ENCODE data around the gene PITPNC1. TPM values are rescaled to one million over a fixed set of nuclear protein-coding genes. Genes with fewer than 3 reads are reported as not detected.
"Not testable (repeated sequence)": the region's sequence is repeated elsewhere in the genome, so short reads cannot be mapped to it uniquely, and the experiment has no call there.

Gene PITPNC1
- total and polyA plus RNA-seq, 2 donors (not counting 3 experiments of a cell fraction or from before 2014, with no cell fraction given), result 2.4 to 9.6 TPM

DNA sequence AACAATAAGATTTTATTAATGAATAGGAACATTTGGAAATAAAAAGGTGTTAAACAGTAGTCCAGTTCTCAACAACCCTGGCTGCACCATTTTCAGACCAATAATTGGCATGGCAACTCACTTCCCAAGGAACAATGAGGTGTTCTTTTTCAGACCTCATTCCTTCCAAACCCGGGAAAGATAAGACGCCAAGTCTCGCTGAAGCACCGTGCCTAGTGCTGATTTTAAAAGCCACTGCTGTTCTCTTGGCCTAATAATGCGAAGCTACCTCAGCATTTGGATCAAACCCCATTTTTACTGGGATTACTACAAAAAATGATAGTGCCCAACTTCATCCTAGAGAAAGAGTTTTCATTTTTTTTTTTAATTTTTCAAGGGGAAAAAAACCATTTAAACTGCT, 265.4 kb downstream of the PITPNC1 start:
- Histone ChIP-seq H4K20me1 (replicated peaks; ENCODE audit: control insufficient read depth, extremely low read depth, insufficient read depth, low read length) (no peaks in the 10 kb centered on the region), H3K36me3 (ENCODE audit: control insufficient read depth in 2 of 2, extremely low read depth in 1 of 2, insufficient read depth in 2 of 2, low read length in 2 of 2) (no peaks in the 10 kb centered on the region), H3K4me1 (ENCODE audit: control insufficient read depth, extremely low read depth, insufficient read depth, low read length) (peaks cover 4% of the 10 kb centered on the region), H2AFZ (ENCODE audit: low read depth, low read length) (no peak overlapping the region), H3K4me2 (ENCODE audit: insufficient read depth, low read length) (no peak overlapping the region), H3K9me1 (replicated peaks; ENCODE audit: control insufficient read depth, extremely low read depth, insufficient read depth, low read length) (no peaks in the 10 kb centered on the region), H3K27me3 (ENCODE audit: control insufficient read depth in 2 of 2, insufficient read depth in 2 of 2, low read length in 2 of 2) (no peaks in the 10 kb centered on the region), H3K9ac (replicated peaks; ENCODE audit: extremely low read depth, insufficient read depth, low read length) (no peak overlapping the region), H3K79me2 (ENCODE audit: control insufficient read depth, insufficient read depth, low read length) (no peaks in the 10 kb centered on the region), H3K27ac (ENCODE audit: insufficient read depth, low read depth, low read length) (no peak overlapping the region), H3K9me3 (replicated peaks; ENCODE audit: control insufficient read depth, insufficient read depth, low read length) (no peaks in the 10 kb centered on the region), H3K4me3 (replicated peaks in 1 of 3; ENCODE audit: insufficient read depth in 1 of 3, low read depth in 1 of 3, low read length in 3 of 3) (no peak overlapping the region)
- ChIA-PET POLR2A (no interaction called here), CTCF (no interaction called here)
- no TSS peak for BruUV-seq (replicated peaks)
- intact Hi-C loops (cut with micrococcal nuclease), result no loop called here
- dilution Hi-C loops (cut with MboI; ENCODE audit: extremely low pct_ligation_motif_present, low sequenced_read_pairs), result no loop called here
- no peak for FAIRE-seq
- TF ChIP-seq GATA2 (IDR thresholded peaks at IDR 0.05; ENCODE audit: insufficient read depth, insufficient read length, low read depth, low read length) (no peak), FOS (IDR thresholded peaks at IDR 0.05; ENCODE audit: borderline replicate concordance, insufficient read depth, low read length) (no peak), POLR2AphosphoS5 (IDR thresholded peaks at IDR 0.05; ENCODE audit: insufficient read depth, low read depth, low read length) (no peak), MYC (IDR thresholded peaks at IDR 0.05; ENCODE audit: low read depth, low read length) (no peak)
- TF ChIP-seq, protein P1, sequence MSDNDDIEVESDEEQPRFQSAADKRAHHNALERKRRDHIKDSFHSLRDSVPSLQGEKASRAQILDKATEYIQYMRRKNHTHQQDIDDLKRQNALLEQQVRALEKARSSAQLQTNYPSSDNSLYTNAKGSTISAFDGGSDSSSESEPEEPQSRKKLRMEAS (IDR thresholded peaks at IDR 0.05; ENCODE audit: insufficient read depth, insufficient read length), result no peak
- no peak for DNase-seq (ENCODE audit: low read depth, low spot score)

DNA sequence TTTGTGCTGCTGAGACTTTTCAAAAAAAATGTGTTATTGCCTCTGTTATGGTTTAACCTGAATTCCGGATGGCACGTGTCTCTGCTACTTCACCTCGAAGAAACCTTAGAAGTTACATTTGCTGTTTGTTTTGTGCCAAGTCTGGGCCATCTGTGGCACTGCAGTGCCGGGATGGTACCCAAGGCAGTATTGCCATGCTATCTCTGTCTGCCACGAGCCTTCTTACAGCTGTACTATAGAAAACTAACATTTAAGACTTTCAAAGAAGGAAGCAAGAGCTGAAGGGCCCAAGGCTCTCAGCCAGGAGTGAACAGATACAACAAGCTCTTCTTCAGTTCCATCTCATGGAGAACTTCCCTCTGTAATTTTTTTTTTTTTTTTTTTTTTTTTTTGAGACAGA, 267.0 kb downstream of the PITPNC1 start:
- POLR2A ChIA-PET, result interaction anchor here (0.6 kb wide), 1 partner anchor 59 kb away, joined by 3 read pairs; no protein-coding TSS in a partner anchor
- intact Hi-C loops (cut with micrococcal nuclease), result no loop called here

DNA sequence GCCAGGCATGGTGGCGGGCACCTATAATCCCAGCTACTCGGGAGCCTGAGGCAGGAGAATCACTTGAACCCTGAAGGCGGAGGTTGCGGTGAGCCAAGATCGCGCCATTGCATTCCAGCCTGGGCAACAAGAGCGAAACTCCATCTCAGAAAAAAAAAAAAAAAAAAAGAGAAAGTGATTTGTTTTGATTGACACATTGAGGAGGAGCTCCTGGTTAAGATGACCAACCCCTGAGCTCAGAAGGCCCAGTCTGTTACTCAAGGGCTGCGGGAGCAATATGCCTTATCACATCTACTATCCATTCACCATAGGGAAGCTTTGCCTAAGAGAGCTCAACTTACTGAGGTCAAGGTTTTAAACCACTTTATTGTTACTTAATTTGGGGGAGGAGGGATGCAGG, 268.1 kb downstream of the PITPNC1 start:
- H3K36me3 ChIP-seq (ENCODE audit: control insufficient read depth in 2 of 2, extremely low read depth in 1 of 2, insufficient read depth in 2 of 2, low read length in 2 of 2); FAIRE-seq; H3K27me3 ChIP-seq (ENCODE audit: control insufficient read depth in 2 of 2, insufficient read depth in 2 of 2, low read length in 2 of 2); H4K20me1 ChIP-seq (replicated peaks; ENCODE audit: control insufficient read depth, extremely low read depth, insufficient read depth, low read length); H3K27ac ChIP-seq (ENCODE audit: insufficient read depth, low read depth, low read length); DNase-seq (ENCODE audit: low read depth, low spot score); BruUV-seq (replicated peaks); H2AFZ ChIP-seq (ENCODE audit: low read depth, low read length); H3K9ac ChIP-seq (replicated peaks; ENCODE audit: extremely low read depth, insufficient read depth, low read length); intact Hi-C loops (cut with micrococcal nuclease); H3K4me3 ChIP-seq (replicated peaks in 1 of 3; ENCODE audit: insufficient read depth in 1 of 3, low read depth in 1 of 3, low read length in 3 of 3); dilution Hi-C loops (cut with MboI; ENCODE audit: extremely low pct_ligation_motif_present, low sequenced_read_pairs); H3K9me3 ChIP-seq (replicated peaks; ENCODE audit: control insufficient read depth, insufficient read depth, low read length); H3K4me2 ChIP-seq (ENCODE audit: insufficient read depth, low read length); H3K4me1 ChIP-seq (ENCODE audit: control insufficient read depth, extremely low read depth, insufficient read depth, low read length); POLR2A ChIA-PET; H3K79me2 ChIP-seq (ENCODE audit: control insufficient read depth, insufficient read depth, low read length); H3K9me1 ChIP-seq (replicated peaks; ENCODE audit: control insufficient read depth, extremely low read depth, insufficient read depth, low read length): not testable (repeated sequence)
- CTCF ChIA-PET, result interaction anchor here (0.8 to 2.0 kb wide), 4 partner anchors 12 to 170 kb away, joined by 3 to 5 read pairs (median 3); no protein-coding TSS in a partner anchor

More for the DNA sequence above, 267.0 kb downstream of the PITPNC1 start:
- FAIRE-seq (no peak), DNase-seq (ENCODE audit: low read depth, low spot score) (no peak)
- CTCF ChIA-PET, result interaction anchor here (0.6 to 2.0 kb wide), 3 partner anchors 10 to 168 kb away, joined by 3 to 5 read pairs (median 3); no protein-coding TSS in a partner anchor
- H3K4me1 ChIP-seq (ENCODE audit: control insufficient read depth, extremely low read depth, insufficient read depth, low read length), result peaks cover 2% of the 10 kb centered on the region
- no peaks in the 10 kb centered on the region for H3K9me1 ChIP-seq (replicated peaks; ENCODE audit: control insufficient read depth, extremely low read depth, insufficient read depth, low read length)
- dilution Hi-C loops (cut with MboI; ENCODE audit: extremely low pct_ligation_motif_present, low sequenced_read_pairs), result no loop called here
- no peak overlapping the region for H3K9ac ChIP-seq (replicated peaks; ENCODE audit: extremely low read depth, insufficient read depth, low read length)
- H3K79me2 ChIP-seq (ENCODE audit: control insufficient read depth, insufficient read depth, low read length), result no peaks in the 10 kb centered on the region
- no peak overlapping the region for H3K27ac ChIP-seq (ENCODE audit: insufficient read depth, low read depth, low read length)
- BruUV-seq (replicated peaks), result no TSS peak
- H4K20me1 ChIP-seq (replicated peaks; ENCODE audit: control insufficient read depth, extremely low read depth, insufficient read depth, low read length), result no peaks in the 10 kb centered on the region
- H3K4me3 ChIP-seq (replicated peaks in 1 of 3; ENCODE audit: insufficient read depth in 1 of 3, low read depth in 1 of 3, low read length in 3 of 3), result no peak overlapping the region
- H3K36me3 ChIP-seq (ENCODE audit: control insufficient read depth in 2 of 2, extremely low read depth in 1 of 2, insufficient read depth in 2 of 2, low read length in 2 of 2), result no peaks in the 10 kb centered on the region
- no peak overlapping the region for H3K4me2 ChIP-seq (ENCODE audit: insufficient read depth, low read length)
- no peak overlapping the region for H2AFZ ChIP-seq (ENCODE audit: low read depth, low read length)
- no peaks in the 10 kb centered on the region for H3K9me3 ChIP-seq (replicated peaks; ENCODE audit: control insufficient read depth, insufficient read depth, low read length)
- H3K27me3 ChIP-seq (ENCODE audit: control insufficient read depth in 2 of 2, insufficient read depth in 2 of 2, low read length in 2 of 2), result no peaks in the 10 kb centered on the region
- TF ChIP-seq POLR2AphosphoS5 (IDR thresholded peaks at IDR 0.05; ENCODE audit: insufficient read depth, low read depth, low read length) (no peak), EZH2 (IDR thresholded peaks at IDR 0.05; ENCODE audit: borderline replicate concordance, low read depth, low read length, severe bottlenecking) (no peak)

All from endothelial cell of umbilical vein (primary cell).